DMS53 (cell line): ENCODE measurements around the gene CDX2.
A peak's percentile ranks its signal among the peaks of the same experiment; 100 is the strongest.

Source experiments
- DNase-seq: peaks from one replicate; lab custom pipeline; 2025; lab: John Stamatoyannopoulos, UW

Gene CDX2

DNA sequence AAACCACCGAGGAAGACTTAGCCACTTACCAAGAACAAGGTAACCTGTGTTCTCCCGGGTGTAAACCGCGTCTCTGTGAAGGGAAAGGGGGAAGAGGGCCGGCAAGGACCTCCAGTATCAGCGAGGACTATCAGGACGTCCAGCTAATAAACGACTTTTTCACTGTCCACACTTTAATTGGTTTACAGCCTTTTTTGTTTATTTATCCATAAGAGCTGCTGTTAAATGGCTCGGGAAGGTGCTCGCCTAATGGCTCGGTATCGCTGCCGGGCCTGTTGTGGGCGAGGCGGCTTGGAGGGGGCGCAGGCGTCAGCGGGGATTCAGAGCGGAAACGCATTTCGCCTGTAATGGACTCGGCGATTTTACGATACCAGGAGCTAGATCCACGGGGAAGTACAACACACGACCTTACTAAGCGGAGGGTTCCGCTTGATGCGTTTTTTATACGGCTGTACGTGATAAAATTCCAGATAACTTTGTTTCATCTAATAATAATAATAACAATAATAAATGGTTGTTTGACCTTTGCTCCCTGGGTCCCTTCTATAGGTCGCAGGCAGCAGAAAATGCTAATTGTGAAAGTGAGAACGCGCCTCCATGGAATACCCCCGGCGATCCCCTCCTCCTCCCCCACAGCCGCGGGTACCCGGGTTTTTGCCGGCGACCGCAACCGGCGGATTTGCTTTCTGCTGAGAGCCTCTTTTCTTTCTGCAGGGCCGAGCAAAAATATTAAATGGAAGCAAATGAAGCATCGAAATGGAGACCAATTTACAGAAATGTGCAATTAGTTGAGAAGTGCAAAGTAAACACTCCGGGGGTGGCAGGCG is 51.8 kb downstream of the CDX2 start:
- peak; percentile 37 for DNase-seq

DNA sequence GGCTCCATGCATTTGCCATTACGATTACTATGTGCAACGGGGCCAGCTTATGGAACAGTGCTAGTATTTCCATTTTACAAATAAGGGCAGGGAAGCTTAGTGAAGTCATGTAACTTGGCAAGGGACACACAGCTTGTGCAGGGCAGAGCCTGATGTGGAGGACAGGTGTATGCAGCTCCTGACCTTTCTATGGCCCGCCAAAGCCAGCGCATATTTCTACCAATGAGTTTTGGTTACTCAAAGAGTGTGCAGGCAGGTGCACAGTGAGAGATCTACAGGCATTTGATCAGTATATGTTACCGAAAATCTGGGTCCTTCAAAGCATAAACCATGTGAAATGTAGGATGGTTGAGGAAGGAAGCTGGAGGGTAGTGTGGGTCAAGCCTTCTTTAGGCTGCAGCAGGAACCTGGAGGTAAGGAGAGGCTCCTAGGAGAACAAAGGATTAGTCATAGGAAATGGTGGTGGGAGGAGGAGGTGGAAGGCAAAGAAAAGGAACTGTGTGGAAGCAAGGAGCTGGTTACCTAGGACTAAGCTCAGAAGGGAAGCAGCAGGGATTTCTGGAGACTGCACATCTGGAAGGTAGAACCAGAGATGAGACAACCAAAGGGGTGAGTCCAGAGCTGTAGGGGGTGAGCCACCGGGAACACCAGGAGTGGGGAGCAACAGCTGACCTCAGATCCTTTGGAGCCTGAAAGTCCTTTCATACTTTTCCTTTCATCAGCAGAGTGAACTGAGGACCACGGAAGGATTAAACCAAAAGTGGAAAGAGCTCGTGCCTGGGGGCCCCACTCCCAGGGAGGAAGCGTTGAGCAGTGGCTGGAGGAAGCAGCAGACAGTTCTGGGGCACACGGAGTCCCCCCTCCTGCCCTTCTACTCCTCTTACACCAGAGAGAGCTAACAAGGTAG is 53.6 kb downstream of the CDX2 start:
- no peak for DNase-seq

DNA sequence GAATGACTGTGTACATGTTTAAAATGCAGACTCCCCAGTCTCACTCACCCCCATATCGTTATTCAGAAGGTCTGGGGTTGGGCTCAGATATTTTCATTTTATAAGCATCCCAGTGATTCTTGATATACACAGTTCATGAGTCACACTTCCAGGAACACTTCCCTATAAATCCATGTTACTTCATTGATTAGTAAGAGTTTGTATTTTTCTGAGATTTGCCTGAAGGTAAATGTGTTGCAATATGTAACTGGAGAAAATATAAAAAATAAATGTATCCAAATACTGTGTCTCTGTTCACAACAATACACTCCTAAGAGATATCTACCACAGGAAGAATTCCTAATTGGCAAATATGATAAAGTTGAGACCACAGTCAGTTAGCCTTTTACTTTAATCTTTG is 56.0 kb downstream of the CDX2 start:
- no peak for DNase-seq

DNA sequence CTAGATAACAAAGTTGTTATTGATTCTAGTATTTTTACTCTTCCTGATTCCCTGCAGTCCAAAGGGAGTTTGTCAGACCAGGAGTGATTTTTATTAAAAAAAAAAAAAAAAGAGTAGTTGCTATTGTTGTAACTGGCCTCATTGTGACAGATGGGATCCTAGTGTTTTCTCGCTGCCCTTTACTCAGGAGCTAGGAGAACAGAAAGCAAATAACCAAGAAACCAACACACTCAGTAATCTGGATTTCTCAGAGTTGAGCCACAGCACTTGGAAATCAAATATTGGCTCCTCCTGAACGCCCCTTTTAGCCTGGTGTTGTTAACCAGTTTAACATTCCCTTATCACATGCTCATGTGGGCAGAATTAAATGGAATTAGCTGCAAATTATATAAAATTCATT is 57.6 kb downstream of the CDX2 start:
- no peak for DNase-seq
